Limb (tissue), 2 donors: ENCODE measurements around the gene KIF13A.
"Not testable (repeated sequence)": the region's sequence is repeated elsewhere in the genome, so short reads cannot be mapped to it uniquely, and the experiment has no call there.

ENCODE experiments used
- DNase-seq, 2 donors: peaks; one replicate each; pipeline ENCODE4 v3.0.0-alpha.2; 2016; ENCODE audit errors: extremely low spot score in 2 of 2

The KIF13A gene

DNA sequence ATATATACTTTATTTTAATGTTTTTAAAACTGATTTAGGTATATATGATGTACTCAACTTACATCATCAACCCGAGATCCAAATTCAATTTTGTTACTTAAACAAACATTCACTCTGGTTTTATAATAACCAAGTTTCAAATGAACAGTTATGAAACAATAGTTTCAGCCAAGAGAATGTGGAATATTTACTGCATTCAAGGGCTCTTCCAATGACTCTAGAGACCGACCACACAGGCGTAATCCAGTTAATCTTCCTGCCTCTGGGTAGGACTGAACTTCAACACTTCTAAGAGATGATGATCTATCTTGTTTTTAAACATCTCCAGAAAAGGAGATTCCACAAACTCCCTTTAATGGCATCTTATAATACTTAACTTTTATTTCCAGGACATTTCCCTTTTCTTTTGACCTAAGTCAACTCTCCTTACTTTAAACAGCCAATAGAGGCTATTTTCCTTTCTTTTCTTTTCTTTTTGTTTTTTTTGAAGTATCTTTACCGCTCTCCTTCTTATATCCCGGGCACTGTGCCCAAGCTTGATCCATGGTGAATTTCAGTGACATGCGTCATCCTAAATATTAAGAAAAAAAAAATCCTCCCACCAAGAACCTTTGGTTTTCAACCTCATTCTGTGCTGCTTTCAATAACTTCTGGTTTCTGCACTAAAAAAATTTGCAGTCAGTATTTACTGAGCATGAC, 110.1 kb downstream of the KIF13A start:
- peak in 1 of 2 donors; percentile 65 for DNase-seq

DNA sequence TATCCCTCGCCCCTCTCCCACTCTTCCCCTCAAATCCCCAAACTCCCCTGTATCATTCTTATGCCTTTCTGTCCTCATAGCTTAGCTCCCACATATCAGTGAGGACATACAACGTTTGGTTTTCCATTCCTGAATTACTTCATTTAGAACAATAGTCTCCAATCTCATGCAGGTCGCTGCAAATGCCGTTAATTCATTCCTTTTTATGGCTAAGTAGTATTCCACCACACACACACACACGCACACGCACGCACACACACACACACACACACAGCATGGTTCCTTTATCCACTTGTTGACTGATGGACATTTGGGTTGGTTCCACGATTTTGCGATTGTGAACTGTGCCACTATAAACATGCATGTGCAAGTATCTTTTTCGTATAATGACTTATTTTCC, 112.7 kb downstream of the KIF13A start:
- no peak for DNase-seq

DNA sequence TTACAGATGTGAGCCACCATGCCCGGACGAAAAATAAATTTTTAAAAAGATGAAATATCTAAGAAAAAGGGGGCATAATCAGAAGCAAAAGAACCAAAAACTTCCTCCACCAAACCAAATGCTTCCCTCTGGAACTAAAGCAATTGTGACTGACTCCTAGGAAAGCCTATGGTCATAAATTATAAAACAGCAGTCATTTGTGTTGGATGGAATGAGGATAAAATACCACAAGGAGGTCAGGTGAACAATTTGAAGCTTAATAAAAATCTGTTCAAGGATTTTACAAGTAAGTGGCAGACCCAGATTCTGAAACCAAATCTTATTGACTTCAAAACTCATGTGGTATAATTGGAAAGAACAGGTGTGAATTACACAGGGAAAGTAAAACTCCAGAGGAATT, 114.5 kb downstream of the KIF13A start:
- DNase-seq = no peak

DNA sequence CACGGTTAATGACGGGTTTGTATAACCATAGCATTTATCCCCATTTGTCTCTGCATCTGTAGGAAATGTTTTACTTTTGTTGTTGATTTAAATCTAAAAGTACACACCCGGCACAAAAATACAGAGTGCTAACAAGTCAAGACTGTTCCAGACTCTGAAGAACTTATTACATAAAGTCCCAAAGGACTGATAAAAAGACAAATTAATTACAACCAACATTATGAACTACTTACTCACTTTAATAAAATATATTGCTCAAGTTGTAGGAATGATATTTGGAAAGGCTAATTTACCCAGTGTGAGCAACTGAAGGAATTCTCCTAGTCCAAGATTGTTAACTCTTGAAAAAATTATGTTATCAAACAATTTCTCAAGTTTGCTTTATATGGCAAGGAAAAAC, 115.6 kb downstream of the KIF13A start:
- no peak for DNase-seq

DNA sequence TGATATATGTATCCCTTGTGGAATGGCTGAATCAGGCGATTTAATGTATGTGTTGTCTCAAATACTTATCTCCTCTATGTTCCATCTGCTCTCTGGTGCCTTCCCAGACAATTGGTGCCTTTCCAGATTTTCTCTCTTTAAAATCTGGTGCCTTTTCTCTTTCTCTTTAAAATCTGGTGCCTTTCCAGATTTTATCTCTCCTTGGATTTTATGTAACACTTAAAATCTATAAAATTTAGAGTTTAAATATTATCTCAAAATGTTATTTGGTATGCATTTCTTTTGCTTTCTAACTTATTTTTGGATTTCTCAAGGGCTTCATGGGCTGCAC, 116.3 kb downstream of the KIF13A start:
- no peak for DNase-seq

DNA sequence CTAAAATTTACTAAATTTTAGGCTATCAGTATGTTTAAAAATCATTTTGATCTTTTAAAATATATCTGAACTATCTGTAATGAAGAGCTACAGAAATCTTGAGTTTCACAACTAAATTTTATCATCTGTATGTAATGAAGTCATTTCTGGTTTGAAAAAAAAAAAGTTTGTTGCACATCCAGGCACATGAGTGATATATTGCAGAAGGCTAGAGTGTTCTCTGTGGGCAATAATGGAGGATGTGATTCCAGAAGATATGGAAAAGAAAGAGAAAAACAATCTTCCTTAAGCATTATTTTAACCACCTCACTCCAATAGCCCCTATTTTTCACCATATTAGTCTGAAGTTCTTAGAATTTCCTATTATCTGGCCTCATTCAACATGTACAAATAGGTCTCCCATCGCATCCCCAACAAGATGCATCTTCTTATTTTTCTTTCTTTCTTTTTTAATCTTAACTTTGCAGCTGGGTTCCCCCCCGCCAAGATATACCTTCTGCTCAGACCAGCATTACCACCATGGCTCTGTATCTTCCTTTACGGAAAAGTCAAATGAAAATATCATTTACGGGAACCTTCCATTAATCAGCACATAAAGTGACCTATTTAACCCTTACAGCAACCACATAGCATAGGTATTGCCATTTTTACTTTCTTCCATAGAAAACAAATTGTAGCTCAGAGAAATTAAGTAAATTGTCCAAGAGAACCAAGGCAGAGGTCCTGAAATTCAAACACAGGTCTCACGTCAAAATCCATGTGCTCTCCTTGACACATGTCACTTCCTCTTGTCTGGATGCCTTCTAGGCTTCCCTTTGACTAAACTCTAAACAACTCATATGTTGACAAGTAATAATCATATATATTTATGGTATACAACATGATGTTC, 116.9 kb downstream of the KIF13A start:
- DNase-seq = no peak

DNA sequence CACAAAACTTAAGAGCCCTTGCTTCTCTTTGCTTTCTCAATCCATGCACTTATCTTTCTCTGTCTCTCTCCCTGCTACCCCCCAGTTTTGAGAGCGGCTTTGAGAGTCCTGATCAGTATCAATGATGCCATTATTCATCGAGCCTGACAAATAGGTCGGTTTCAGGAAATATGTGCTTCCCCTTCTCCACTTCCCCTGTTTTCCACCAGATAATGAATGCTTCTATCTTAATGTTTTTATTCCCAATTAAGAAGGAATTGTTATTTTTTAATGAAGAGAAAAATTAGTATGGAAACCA, 117.7 kb downstream of the KIF13A start:
- no peak for DNase-seq

DNA sequence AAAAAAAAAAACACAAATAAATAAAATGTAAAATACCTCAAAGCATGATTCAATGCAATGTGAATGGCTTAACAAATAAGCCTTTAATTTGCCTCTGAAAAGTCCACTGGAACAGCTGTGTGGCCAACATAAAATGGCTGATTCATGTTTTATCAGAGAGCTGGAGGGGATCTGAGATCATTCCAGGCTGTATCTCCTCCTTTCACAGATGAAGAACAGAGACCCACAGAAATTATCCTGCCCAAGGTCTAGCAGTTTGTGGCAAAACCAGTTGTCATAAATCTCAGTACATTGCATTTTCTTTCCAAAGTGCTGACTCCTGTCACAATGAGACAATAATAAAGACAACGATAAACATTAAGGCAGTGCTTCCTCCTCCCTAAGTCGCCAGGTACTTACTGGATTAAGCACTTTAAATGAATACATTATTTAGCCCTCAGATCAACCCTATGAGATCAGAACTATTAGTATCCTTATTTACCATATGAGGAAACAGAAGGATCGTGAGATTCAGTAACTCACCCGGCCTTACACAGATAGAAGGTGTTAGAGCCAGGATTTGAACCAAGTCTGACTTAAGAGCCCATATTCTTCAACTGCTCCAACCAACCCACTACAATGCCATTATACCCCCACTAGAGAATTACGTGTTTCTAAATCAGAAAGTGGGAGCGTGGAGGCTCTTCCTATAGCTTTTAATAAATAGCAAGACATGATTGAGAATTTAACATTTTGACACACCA, 118.3 kb downstream of the KIF13A start:
- no peak for DNase-seq

DNA sequence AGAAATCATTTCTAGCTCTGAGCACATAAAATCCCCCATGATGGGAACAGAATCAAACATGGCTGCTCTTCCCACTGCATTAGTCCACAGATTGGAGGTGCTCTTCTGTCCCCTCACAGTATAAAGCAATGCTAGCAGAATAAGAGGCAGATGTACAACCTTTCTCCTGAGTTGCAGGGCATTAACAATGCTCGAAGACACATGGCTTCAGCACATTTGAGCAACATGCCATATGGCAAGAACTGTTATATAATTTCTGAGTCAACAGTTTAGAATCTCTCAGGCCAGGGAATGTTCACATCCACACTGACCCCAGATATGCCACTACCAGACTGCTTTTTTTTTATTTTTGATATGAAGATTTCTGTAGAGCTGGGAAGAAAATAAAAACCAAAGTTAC, 119.6 kb downstream of the KIF13A start:
- no peak for DNase-seq

DNA sequence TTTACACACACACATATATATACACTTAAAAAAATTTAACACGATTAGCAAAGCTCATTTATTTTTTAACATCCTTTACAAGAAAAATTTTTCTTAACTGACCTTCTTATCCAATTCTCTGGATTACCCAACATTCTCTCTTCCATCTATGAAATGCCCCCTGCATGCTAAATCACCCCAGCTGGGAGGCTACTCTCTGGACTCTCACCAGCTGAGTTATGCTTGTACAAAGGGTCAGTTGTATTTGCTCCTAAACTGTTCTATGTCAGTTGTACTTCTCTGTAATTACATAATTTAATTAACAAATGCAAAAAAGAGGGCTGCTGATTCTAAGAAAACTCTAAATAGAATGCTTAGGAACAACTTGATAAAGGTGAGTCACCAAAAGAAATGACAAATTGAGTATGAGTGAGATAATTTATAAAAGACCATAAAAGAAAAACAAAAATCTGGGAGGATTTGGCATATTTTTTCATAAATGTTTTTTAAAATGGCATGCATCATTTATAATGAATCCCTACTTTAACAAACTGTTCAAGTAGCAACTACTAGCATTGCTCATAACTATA, 120.5 kb downstream of the KIF13A start:
- DNase-seq = no peak

DNA sequence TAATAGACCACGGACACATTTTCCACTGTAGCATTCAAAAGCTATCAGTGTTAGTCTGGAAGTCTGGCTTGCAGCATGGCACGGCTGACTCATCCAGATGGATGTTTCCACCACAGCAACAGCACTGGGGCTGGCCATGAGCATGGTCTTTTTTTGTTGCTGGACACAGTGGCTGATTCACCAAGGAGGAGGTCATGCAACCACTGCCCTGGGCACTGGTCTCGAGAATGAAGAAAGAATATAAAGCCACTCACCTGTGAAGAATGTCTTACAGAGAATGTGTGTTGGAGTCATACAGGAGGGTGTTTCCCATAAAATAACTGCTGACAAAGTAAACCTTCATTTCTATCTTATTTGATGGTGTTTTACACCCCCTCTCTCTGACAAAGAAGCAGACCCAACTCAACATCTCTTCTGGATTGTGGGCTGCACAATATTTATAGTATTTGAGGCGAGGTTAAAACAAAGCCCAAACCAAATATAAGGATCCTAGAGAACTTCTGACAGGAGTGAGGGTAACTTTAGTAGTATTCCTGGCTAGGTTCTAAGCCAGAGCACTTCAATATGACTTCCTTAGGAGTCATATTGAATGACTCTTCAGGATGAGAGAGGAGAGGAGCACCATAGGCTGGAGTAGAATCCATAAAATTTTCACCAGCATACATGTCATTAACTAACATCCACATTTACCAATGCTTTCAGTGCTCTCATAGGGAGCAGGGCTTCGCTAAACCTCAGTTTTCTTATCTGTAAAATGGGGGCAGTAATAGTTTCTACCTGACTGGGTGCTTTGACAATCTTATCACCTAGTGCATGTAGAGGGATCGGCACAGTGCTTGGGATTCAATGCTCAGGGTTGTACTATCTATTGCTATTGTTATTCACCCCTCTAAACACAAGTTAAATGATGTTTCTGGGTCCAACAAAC, 121.4 kb downstream of the KIF13A start:
- DNase-seq = no peak

DNA sequence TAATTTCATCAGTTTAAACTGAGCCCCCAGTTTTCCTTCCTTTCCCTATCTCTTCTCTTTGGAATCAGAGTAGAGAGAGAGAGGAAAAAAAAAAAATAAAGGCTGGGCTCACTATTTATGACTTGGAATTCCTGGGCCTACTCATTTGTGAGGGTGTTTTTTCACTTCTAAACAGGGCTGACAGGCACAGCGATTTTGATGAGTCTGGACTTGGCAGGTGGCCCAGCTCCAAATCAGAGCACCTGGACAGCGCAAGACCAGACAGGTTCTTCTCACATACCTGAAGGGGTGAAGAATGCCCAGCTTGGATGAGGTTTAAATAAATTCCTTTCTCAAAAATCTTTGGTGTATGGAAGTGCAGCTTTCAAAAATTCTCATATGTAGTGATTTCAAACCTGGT, 122.2 kb downstream of the KIF13A start:
- peak in 1 of 2 donors; percentile 34 for DNase-seq

DNA sequence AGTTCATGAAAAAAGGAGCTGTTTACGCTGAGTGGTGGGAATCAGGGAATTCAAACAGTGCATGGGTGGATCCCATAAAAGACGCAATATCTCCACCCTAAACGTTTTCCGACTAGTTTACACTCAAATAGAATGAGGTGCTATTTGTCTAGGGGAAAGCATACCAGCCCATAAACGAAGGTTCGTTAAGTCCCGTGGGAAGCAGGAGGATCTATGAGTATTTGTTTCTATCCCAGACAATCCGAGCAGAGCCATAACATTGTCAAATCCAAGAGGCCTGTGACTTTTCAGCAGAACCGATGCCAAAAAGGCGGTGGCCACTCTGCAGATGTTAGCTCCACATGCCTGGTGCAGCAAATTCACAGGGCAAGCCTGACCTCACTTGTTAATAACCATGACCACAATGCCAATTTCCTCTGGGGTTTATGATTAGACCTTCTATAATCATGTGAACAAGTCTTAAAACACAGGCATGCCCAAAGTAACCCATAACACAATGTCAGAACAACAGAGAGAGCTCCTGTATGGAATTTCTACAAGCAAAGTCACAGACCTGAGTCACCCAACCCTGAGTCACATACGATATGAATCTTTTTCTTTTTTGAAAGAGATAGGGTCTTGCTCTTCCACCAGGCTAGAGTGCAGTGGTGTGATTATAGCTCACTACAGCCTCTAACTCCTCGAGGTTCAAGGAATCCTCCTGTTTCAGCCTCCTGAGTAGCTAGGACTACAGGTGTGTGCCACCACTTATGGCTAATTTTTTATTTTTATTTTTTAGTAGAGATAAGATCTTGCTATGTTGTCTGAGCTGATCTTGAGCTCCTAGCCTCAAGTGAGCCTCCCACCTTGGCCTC, 123.3 kb downstream of the KIF13A start:
- no peak for DNase-seq

DNA sequence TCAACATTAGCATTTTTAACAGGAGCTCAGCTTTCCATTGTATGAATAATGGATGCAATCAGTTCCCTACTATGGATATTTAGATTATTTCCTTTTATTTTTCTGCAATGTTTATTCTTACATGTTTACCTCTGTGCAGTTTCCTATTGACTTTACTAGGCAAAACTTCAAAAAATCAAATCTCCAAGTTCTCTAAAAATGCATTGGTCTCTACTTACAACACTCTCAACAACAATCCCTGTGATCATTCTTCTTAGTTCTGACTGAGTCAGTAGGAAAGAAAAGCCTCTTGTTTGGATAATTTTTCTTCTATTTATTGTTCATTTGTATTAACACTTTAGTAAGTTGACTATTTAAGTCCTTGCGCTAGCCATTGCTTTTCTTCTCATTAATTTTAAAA, 126.1 kb downstream of the KIF13A start:
- DNase-seq = no peak

DNA sequence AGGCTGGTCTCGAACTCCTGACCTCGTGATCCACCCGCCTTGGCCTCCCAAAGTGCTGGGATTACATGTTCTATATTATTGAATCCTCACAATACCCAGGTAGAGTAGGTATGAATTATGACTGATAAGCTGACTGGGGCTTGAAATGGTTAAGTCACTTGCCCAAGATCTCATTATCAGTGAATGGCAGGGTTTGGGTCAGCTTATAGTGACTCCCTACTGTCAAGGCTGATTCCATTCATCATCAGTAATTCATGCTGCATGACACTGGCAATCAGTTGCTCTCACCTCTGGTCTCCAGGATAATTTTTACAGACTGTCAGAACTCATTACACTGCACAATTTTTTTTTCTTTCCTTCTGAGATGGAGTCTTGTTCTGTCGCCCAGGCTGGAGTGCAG, 127.6 kb downstream of the KIF13A start:
- DNase-seq = no peak

DNA sequence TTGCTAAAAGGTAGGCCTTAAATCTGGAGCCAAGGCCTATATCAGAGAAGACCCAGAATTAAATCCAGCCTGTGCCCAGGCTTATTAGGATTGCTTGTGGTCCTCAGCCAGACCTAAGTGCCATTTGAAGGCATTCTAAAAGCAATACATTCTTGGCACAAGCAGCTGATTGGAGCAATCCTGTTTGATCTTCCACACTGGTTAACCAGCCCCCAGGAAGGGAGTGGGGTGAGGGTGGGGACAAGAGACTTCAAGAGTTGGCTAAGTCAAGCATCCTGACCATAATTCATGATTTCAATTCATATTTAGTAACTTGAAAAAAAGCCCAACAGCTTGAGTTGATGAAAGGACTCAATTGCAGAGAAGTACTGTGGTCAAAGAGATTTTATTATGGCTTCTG, 128.9 kb downstream of the KIF13A start:
- no peak for DNase-seq

DNA sequence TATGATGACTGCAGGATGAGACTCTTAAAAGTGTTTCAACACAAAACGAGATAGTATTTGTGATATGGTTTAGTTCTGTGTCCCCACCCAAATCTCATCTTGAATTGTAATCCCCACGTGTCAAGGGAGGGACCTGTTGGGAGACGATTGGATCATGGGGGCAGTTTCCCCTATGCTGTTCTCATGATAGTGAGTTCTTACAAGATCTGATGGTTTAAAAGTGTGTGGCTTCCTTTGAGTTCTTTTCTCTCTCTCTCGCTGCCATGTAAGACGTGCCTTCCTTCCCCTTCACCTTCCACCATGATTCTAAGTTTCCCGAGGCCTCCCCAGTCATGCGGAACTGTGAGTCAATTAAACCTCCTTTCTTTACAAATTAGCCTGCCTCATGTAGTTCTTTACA, 130.2 kb downstream of the KIF13A start:
- not testable (repeated sequence) for DNase-seq

DNA sequence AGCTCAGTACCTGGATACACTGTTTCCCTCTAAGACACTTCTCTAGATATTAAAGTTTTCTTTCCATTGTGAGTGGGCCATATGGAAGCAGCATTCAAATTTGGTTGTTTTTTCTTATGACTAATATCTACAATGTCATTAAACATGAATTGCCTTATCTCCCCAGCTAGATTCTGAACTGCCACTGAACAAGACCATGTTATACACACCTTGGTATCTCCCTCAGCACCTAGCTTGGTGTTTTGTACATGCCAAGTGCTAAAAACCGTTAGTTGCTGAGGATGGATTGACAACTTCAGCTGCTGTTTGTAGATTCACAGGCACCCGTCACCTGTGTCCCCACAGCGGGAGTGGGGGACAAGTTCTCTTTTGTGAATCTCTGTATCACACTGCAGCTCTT, 131.1 kb downstream of the KIF13A start:
- DNase-seq = no peak

DNA sequence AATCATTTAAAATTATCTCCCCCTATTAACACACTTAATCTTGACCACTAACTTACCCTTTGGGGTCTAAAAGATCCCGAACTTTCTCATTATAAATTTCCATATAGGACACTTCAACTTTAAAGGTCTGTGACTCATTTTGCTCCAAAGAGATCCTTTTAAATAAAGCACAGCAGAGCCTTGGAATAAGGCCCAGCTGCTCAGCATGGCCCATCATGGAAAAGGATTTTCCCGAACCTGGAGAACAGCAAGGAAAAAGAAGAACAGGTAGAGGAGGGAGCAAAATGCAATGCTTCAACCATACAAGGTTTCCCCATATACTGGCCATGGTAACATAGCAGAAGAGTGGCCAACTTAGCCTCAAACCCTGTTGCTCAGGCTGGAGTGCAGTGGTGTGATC, 132.1 kb downstream of the KIF13A start:
- no peak for DNase-seq

DNA sequence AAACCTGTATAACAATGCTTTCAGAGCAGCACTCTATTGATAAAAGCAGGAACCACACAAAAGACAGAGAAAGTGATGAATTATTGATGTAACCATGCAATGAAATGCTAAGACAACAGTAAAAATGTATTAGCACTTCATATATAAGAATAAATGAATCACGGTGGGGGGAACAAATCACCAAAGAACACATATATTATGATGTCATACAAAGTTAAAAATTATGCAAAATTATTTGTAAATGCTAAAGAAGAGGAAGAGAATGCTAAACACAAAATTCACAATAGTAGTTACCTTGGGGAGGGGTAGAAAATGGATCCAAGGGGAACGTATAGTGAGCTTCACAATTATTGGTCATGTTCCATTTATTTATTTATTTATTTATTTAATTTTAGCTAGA, 133.9 kb downstream of the KIF13A start:
- DNase-seq = no peak
